HEK293 (cell line): Measurements from ENCODE around the gene MED4.

Source experiments
- CTCF ChIA-PET: fragments of 350-600 bp; formaldehyde crosslinking; extraction: SDS; loops from one replicate; lab custom pipeline; 2021; ENCODE audit warnings: antibody characterized with exemption; lab: Yijun Ruan, JAX
- POLR2A ChIA-PET: fragments of 300-600 bp; formaldehyde crosslinking; extraction: SDS; loops from one replicate; lab custom pipeline; 2020; ENCODE audit warnings: antibody characterized with exemption, inconsistent platforms; lab: Yijun Ruan, JAX
- H3K27ac ChIP-seq: fragments of 200-500 bp; sonication (Bioruptor generic); 2 replicates; pipeline ENCODE4 v1.5.1; 2014; ENCODE audit warnings: low read depth, low read length, control low read depth, inconsistent platforms; ENCODE audit errors: extremely low read depth
- H3K36me3 ChIP-seq, 2 experiments: fragments of 200-500 bp in 1 of 2; sonication (Bioruptor generic) in 1 of 2; 1 replicate in 1 of 2; 2 replicates in 1 of 2; pipeline ENCODE4 v1.5.1; 2014 to 2017; ENCODE audit warnings: inconsistent platforms in 2 of 2, low read length in 2 of 2; ENCODE audit not compliant: control insufficient read depth in 2 of 2, insufficient read depth in 1 of 2
- H3K4me1 ChIP-seq: fragments of 200-500 bp; sonication (Bioruptor generic); 2 replicates; pipeline ENCODE4 v1.5.1; 2014; ENCODE audit warnings: mild to moderate bottlenecking, low read length, inconsistent platforms; ENCODE audit not compliant: control insufficient read depth, insufficient read depth
- H3K4me3 ChIP-seq: 2 replicates; pipeline ENCODE4 v1.5.1; 2011; ENCODE audit warnings: low read depth, mild to moderate bottlenecking, control low read depth, low read length, moderate library complexity
- H3K9me3 ChIP-seq: fragments of 200-500 bp; sonication (Bioruptor generic); 2 replicates; pipeline ENCODE4 v1.5.1; 2014; ENCODE audit warnings: low read depth, low read length, inconsistent platforms; ENCODE audit not compliant: control insufficient read depth, insufficient read depth
- HOXA7 ChIP-seq: sonication (generic); formaldehyde crosslinking; IDR thresholded peaks from 2 replicates; pipeline ENCODE4 v1.8.1; 2022; ENCODE audit warnings: missing genetic modification reagents, borderline replicate concordance
- ZBTB21 ChIP-seq: fragments of 450-650 bp; formaldehyde crosslinking; IDR thresholded peaks from 2 replicates; pipeline ENCODE4 v1.5.1; 2017; ENCODE audit warnings: missing biosample characterization, missing genetic modification characterization
- ZNF133 ChIP-seq: fragments of 450-650 bp; formaldehyde crosslinking; IDR thresholded peaks from 2 replicates; pipeline ENCODE4 v1.5.1; 2016; ENCODE audit warnings: missing biosample characterization, missing genetic modification characterization
- ZNF423 ChIP-seq: fragments of 450-650 bp; formaldehyde crosslinking; IDR thresholded peaks from 2 replicates; pipeline ENCODE4 v1.5.1; 2016; ENCODE audit warnings: missing biosample characterization, missing genetic modification characterization
- ZNF548 ChIP-seq: fragments of 450-650 bp; formaldehyde crosslinking; IDR thresholded peaks from 2 replicates; pipeline ENCODE4 v1.5.1; 2016; ENCODE audit warnings: missing biosample characterization, missing genetic modification characterization
- ZNF596 ChIP-seq: fragments of 450-650 bp; IDR thresholded peaks from 2 replicates; pipeline ENCODE4 v1.5.0; 2018; ENCODE audit warnings: missing biosample characterization, mild to moderate bottlenecking, missing genetic modification characterization, moderate library complexity
- ZNF610 ChIP-seq: fragments of 450-650 bp; formaldehyde crosslinking; IDR thresholded peaks from 2 replicates; pipeline ENCODE4 v1.5.1; 2016; ENCODE audit warnings: missing biosample characterization, missing genetic modification characterization, borderline replicate concordance
- ZNF629 ChIP-seq: fragments of 450-650 bp; formaldehyde crosslinking; IDR thresholded peaks from 2 replicates; pipeline ENCODE4 v1.5.1; 2017; ENCODE audit warnings: missing biosample characterization, missing genetic modification characterization
- ZNF654 ChIP-seq: fragments of 450-650 bp; formaldehyde crosslinking; IDR thresholded peaks from 2 replicates; pipeline ENCODE4 v1.5.1; 2016; ENCODE audit warnings: low read depth, missing biosample characterization, missing genetic modification characterization
- ZNF707 ChIP-seq: fragments of 450-650 bp; formaldehyde crosslinking; IDR thresholded peaks from 2 replicates; pipeline ENCODE4 v1.5.1; 2016; ENCODE audit warnings: missing biosample characterization, missing genetic modification characterization
- ZNF76 ChIP-seq: fragments of 450-650 bp; formaldehyde crosslinking; IDR thresholded peaks from 2 replicates; pipeline ENCODE4; 2016; ENCODE audit warnings: low read depth, missing biosample characterization, missing genetic modification characterization, borderline replicate concordance
- ZNF785 ChIP-seq: fragments of 450-650 bp; formaldehyde crosslinking; IDR thresholded peaks from 2 replicates; pipeline ENCODE4 v1.5.1; 2016; ENCODE audit warnings: missing biosample characterization, missing genetic modification characterization
- ZNF837 ChIP-seq: fragments of 450-650 bp; formaldehyde crosslinking; IDR thresholded peaks from 2 replicates; pipeline ENCODE4 v1.5.1; 2016; ENCODE audit warnings: missing biosample characterization, missing genetic modification characterization
- TF ChIP-seq, protein P1 (sequence below): fragments of 450-650 bp; formaldehyde crosslinking; IDR thresholded peaks from 2 replicates; pipeline ENCODE4 v1.5.1; 2016; ENCODE audit warnings: missing biosample characterization, missing genetic modification characterization
- TF ChIP-seq, protein P2 (sequence below): fragments of 450-650 bp; IDR thresholded peaks from 2 replicates; pipeline ENCODE4 v1.5.1; 2018; ENCODE audit warnings: missing biosample characterization, mild to moderate bottlenecking, missing genetic modification characterization
- TF ChIP-seq, protein P3 (sequence below): fragments of 450-650 bp; formaldehyde crosslinking; IDR thresholded peaks from 2 replicates; pipeline ENCODE4 v1.5.1; 2016; ENCODE audit warnings: missing biosample characterization, missing genetic modification characterization
- TF ChIP-seq, protein P4 (sequence below): IDR thresholded peaks from 2 replicates; pipeline ENCODE4 v1.6.1; 2011; ENCODE audit warnings: mild to moderate bottlenecking, low read depth, low read length, borderline replicate concordance
- TF ChIP-seq, protein P5 (sequence below): fragments of 450-650 bp; formaldehyde crosslinking; IDR thresholded peaks from 2 replicates; pipeline ENCODE4 v1.5.1; 2016; ENCODE audit warnings: missing biosample characterization, missing genetic modification characterization
- TF ChIP-seq, protein P6 (sequence below): fragments of 450-650 bp; formaldehyde crosslinking; IDR thresholded peaks from 2 replicates; pipeline ENCODE4 v1.5.1; 2016; ENCODE audit warnings: missing biosample characterization, missing genetic modification characterization
- TF ChIP-seq, protein P7 (sequence below): fragments of 450-650 bp; formaldehyde crosslinking; IDR thresholded peaks from 2 replicates; pipeline ENCODE4 v1.5.1; 2016; ENCODE audit warnings: missing biosample characterization, missing genetic modification characterization, borderline replicate concordance

MED4 gene

DNA sequence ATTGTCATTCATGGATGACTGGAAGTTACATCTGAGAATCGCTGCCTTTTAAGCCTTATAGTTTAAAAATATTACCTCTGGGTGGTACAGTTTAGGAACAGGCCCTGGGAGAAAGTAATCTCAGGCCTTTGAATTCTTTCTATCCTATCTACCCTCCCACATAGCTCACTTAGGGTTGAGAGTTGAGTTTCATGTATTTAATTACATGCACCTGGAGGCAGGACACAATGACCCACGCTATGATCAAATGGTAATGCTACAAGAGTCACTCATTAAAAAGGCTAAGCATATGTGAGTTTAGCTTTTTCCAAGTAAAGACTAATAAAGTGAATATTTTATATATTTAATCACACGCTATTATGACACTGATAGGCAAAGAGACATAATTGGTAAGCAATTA, 25.3 kb upstream of the MED4 start:
- CTCF ChIA-PET: no interaction called here
- POLR2A ChIA-PET: no interaction called here
- TF ChIP-seq ZNF707: no peak
- TF ChIP-seq, protein P1, sequence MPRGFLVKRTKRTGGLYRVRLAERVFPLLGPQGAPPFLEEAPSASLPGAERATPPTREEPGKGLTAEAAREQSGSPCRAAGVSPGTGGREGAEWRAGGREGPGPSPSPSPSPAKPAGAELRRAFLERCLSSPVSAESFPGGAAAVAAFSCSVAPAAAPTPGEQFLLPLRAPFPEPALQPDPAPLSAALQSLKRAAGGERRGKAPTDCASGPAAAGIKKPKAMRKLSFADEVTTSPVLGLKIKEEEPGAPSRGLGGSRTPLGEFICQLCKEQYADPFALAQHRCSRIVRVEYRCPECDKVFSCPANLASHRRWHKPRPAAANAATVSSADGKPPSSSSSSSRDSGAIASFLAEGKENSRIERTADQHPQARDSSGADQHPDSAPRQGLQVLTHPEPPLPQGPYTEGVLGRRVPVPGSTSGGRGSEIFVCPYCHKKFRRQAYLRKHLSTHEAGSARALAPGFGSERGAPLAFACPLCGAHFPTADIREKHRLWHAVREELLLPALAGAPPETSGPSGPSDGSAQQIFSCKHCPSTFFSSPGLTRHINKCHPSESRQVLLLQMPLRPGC (tag by site-specific recombination): no peak
- TF ChIP-seq, protein P2, sequence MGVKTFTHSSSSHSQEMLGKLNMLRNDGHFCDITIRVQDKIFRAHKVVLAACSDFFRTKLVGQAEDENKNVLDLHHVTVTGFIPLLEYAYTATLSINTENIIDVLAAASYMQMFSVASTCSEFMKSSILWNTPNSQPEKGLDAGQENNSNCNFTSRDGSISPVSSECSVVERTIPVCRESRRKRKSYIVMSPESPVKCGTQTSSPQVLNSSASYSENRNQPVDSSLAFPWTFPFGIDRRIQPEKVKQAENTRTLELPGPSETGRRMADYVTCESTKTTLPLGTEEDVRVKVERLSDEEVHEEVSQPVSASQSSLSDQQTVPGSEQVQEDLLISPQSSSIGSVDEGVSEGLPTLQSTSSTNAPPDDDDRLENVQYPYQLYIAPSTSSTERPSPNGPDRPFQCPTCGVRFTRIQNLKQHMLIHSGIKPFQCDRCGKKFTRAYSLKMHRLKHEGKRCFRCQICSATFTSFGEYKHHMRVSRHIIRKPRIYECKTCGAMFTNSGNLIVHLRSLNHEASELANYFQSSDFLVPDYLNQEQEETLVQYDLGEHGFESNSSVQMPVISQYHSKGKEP (tag by site-specific recombination): no peak
- no peak for TF ChIP-seq ZNF654 (tag by site-specific recombination)
- TF ChIP-seq ZBTB21: no peak
- TF ChIP-seq, protein P3, sequence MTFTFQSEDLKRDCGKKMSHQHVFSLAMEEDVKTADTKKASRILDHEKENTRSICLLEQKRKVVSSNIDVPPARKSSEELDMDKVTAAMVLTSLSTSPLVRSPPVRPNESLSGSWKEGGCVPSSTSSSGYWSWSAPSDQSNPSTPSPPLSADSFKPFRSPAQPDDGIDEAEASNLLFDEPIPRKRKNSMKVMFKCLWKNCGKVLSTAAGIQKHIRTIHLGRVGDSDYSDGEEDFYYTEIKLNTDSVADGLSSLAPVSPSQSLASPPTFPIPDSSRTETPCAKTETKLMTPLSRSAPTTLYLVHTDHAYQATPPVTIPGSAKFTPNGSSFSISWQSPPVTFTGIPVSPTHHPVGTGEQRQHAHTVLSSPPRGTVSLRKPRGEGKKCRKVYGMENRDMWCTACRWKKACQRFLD: no peak
- TF ChIP-seq ZNF837 (tag by site-specific recombination): no peak
- no peak for TF ChIP-seq HOXA7
- TF ChIP-seq, protein P4, sequence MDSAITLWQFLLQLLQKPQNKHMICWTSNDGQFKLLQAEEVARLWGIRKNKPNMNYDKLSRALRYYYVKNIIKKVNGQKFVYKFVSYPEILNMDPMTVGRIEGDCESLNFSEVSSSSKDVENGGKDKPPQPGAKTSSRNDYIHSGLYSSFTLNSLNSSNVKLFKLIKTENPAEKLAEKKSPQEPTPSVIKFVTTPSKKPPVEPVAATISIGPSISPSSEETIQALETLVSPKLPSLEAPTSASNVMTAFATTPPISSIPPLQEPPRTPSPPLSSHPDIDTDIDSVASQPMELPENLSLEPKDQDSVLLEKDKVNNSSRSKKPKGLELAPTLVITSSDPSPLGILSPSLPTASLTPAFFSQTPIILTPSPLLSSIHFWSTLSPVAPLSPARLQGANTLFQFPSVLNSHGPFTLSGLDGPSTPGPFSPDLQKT: no peak
- no peak for TF ChIP-seq ZNF133 (tag by site-specific recombination)
- TF ChIP-seq, protein P5, sequence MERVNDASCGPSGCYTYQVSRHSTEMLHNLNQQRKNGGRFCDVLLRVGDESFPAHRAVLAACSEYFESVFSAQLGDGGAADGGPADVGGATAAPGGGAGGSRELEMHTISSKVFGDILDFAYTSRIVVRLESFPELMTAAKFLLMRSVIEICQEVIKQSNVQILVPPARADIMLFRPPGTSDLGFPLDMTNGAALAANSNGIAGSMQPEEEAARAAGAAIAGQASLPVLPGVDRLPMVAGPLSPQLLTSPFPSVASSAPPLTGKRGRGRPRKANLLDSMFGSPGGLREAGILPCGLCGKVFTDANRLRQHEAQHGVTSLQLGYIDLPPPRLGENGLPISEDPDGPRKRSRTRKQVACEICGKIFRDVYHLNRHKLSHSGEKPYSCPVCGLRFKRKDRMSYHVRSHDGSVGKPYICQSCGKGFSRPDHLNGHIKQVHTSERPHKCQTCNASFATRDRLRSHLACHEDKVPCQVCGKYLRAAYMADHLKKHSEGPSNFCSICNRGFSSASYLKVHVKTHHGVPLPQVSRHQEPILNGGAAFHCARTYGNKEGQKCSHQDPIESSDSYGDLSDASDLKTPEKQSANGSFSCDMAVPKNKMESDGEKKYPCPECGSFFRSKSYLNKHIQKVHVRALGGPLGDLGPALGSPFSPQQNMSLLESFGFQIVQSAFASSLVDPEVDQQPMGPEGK (tag by site-specific recombination): no peak
- TF ChIP-seq ZNF629 (tag by site-specific recombination): no peak
- no peak for TF ChIP-seq ZNF76 (tag by site-specific recombination)
- TF ChIP-seq, protein P6, sequence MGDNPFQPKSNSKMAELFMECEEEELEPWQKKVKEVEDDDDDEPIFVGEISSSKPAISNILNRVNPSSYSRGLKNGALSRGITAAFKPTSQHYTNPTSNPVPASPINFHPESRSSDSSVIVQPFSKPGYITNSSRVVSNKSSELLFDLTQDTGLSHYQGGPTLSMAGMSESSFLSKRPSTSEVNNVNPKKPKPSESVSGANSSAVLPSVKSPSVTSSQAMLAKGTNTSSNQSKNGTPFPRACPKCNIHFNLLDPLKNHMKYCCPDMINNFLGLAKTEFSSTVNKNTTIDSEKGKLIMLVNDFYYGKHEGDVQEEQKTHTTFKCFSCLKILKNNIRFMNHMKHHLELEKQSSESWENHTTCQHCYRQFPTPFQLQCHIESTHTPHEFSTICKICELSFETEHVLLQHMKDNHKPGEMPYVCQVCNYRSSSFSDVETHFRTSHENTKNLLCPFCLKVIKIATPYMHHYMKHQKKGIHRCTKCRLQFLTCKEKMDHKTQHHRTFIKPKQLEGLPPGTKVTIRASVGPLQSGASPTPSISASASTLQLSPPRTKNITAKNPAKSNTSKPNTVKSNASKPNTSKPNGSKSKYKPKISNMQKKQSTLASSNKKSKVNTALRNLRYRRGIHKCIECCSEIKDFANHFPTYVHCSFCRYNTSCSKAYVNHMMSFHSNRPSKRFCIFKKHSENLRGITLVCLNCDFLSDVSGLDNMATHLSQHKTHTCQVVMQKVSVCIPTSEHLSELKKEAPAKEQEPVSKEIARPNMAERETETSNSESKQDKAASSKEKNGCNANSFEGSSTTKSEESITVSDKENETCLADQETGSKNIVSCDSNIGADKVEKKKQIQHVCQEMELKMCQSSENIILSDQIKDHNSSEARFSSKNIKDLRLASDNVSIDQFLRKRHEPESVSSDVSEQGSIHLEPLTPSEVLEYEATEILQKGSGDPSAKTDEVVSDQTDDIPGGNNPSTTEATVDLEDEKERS (tag by site-specific recombination): no peak
- TF ChIP-seq ZNF548: no peak
- no peak for TF ChIP-seq ZNF785 (tag by site-specific recombination)
- no peak for TF ChIP-seq ZNF610 (tag by site-specific recombination)
- TF ChIP-seq, protein P7, sequence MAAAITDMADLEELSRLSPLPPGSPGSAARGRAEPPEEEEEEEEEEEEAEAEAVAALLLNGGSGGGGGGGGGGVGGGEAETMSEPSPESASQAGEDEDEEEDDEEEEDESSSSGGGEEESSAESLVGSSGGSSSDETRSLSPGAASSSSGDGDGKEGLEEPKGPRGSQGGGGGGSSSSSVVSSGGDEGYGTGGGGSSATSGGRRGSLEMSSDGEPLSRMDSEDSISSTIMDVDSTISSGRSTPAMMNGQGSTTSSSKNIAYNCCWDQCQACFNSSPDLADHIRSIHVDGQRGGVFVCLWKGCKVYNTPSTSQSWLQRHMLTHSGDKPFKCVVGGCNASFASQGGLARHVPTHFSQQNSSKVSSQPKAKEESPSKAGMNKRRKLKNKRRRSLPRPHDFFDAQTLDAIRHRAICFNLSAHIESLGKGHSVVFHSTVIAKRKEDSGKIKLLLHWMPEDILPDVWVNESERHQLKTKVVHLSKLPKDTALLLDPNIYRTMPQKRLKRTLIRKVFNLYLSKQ: no peak
- no peak for TF ChIP-seq ZNF423 (tag by site-specific recombination)
- no peak for TF ChIP-seq ZNF596 (tag by site-specific recombination)
- H3K9me3 ChIP-seq: no peaks in the 10 kb centered on the region
- H3K36me3 ChIP-seq: no peaks in the 10 kb centered on the region
- no peak overlapping the region for H3K4me3 ChIP-seq
- no peak overlapping the region for H3K27ac ChIP-seq
- H3K4me1 ChIP-seq: no peaks in the 10 kb centered on the region
